HCT116 (cell line): ENCODE data around the gene AMPD3. TPM values are rescaled to one million over a fixed set of nuclear protein-coding genes. Genes with fewer than 3 reads are reported as not detected.

Experiments used
- ATAC-seq: fragments of 200-7000 bp; cut with Tn5 transposase; 2 replicates; pipeline ENCODE4 v1.9.1; 2020; ENCODE audit warnings: mild to moderate bottlenecking, moderate library complexity
- BruUV-seq: library from RNA; stranded (reverse); fragments of 400-500 nt; replicated peaks from 2 replicates; lab custom pipeline; 2021; lab: Mats Ljungman, UMichigan
- CTCF ChIA-PET: fragments of 300-600 bp; sonication (Branson Sonifier 250); formaldehyde crosslinking; loops from one replicate; lab custom pipeline; 2021; ENCODE audit warnings: antibody characterized with exemption; lab: Charles Lee
- POLR2A ChIA-PET: fragments of 300-600, 350-600 bp; sonication (Branson Sonifier 250); formaldehyde crosslinking; loops from one replicate; lab custom pipeline; 2021; ENCODE audit warnings: antibody characterized with exemption; lab: Charles Lee
- RAD21 ChIA-PET, 2 experiments: fragments of 300-600 bp; sonication (Branson Sonifier 250); formaldehyde crosslinking; loops; one replicate each; lab custom pipeline; 2023; ENCODE audit warnings: low total read pairs in 2 of 2; ENCODE audit not compliant: uncharacterized antibody in 2 of 2, unreplicated experiment in 2 of 2, low non-redundant PET in 1 of 2; lab: Charles Lee
- DNase-seq: peaks from one replicate; pipeline ENCODE4 v3.0.0-alpha.2; 2010; ENCODE audit warnings: low read depth, low spot score
- H2AFZ ChIP-seq: fragments of 200-600 bp; shearing (Covaris generic), sonication (generic); 2 replicates; pipeline ENCODE4 v1.6.1; 2017; ENCODE audit warnings: low read depth, mixed run types, mixed read lengths, antibody characterized with exemption, low read length; ENCODE audit not compliant: poor library complexity, severe bottlenecking
- H3K27ac ChIP-seq: 2 replicates; pipeline ENCODE4 v1.5.1; 2012; ENCODE audit warnings: low read depth, low read length
- H3K27me3 ChIP-seq: fragments of 200-600 bp; sonication (generic); 2 replicates; pipeline ENCODE4 v1.6.1; 2016; ENCODE audit warnings: mixed run types, low read length, mixed read lengths; ENCODE audit not compliant: insufficient read depth
- H3K36me3 ChIP-seq, 2 experiments: fragments of 200-500 bp in 1 of 2; fragments of 200-600 bp in 1 of 2; sonication (Bioruptor generic) in 1 of 2; sonication (generic) in 1 of 2; 2 replicates each; pipeline versions ENCODE4 v1.5.1 to v1.6.1; 2014 to 2016; ENCODE audit warnings: low read length in 2 of 2, inconsistent platforms in 1 of 2, mixed read lengths in 1 of 2, mixed run types in 1 of 2; ENCODE audit not compliant: insufficient read depth in 2 of 2, control insufficient read depth in 1 of 2
- H3K4me1 ChIP-seq, 2 experiments: fragments of 200-600 bp in 1 of 2; sonication (generic) in 1 of 2; 2 replicates each; pipeline versions ENCODE4 v1.5.1 to v1.6.1; 2012 to 2017; ENCODE audit warnings: low read length in 2 of 2, inconsistent platforms in 1 of 2, mild to moderate bottlenecking in 1 of 2, mixed read lengths in 1 of 2, mixed run types in 1 of 2, moderate library complexity in 1 of 2; ENCODE audit not compliant: insufficient read depth in 2 of 2, control insufficient read depth in 1 of 2
- H3K4me2 ChIP-seq: fragments of 200-600 bp; sonication (generic); 2 replicates; pipeline ENCODE4 v1.6.1; 2017; ENCODE audit warnings: mixed run types, low read length, mixed read lengths
- H3K4me3 ChIP-seq, 2 experiments: fragments of 200-600 bp in 1 of 2; sonication (generic) in 1 of 2; replicated peaks in 1 of 2; 2 replicates each; pipeline ENCODE4 v1.5.1; 2011 to 2016; ENCODE audit warnings: low read length in 2 of 2, control low read depth in 1 of 2, low read depth in 1 of 2, mild to moderate bottlenecking in 1 of 2, mixed read lengths in 1 of 2, mixed run types in 1 of 2
- H3K79me2 ChIP-seq: fragments of 200-600 bp; sonication (generic); 2 replicates; pipeline ENCODE4 v1.6.1; 2017; ENCODE audit warnings: mild to moderate bottlenecking, mixed run types, low read length, moderate library complexity, mixed read lengths; ENCODE audit not compliant: insufficient read depth
- H3K9ac ChIP-seq: fragments of 200-600 bp; sonication (generic); 2 replicates; pipeline ENCODE4 v1.6.1; 2016; ENCODE audit warnings: low read length, mixed read lengths
- H3K9me2 ChIP-seq: fragments of 200-600 bp; sonication (generic), shearing (Covaris generic); 2 replicates; pipeline ENCODE4 v1.6.1; 2017; ENCODE audit warnings: mixed run types, mild to moderate bottlenecking, moderate library complexity; ENCODE audit not compliant: insufficient read depth
- H3K9me3 ChIP-seq, 2 experiments: fragments of 200-500 bp in 1 of 2; fragments of 200-600 bp in 1 of 2; sonication (Bioruptor generic) in 1 of 2; sonication (generic) in 1 of 2; 2 replicates each; pipeline ENCODE4 v1.6.1; 2014 to 2017; ENCODE audit warnings: low read length in 2 of 2, mixed read lengths in 2 of 2, inconsistent platforms in 1 of 2, low read depth in 1 of 2, mild to moderate bottlenecking in 1 of 2, mixed run types in 1 of 2, moderate library complexity in 1 of 2; ENCODE audit not compliant: control insufficient read depth in 1 of 2, insufficient read depth in 1 of 2
- H4K20me1 ChIP-seq: fragments of 200-600 bp; sonication (generic), shearing (Covaris generic); 2 replicates; pipeline ENCODE4 v1.6.1; 2017; ENCODE audit warnings: mixed run types, mild to moderate bottlenecking, moderate library complexity; ENCODE audit not compliant: insufficient read depth
- ATF3 ChIP-seq: IDR thresholded peaks from 2 replicates; pipeline ENCODE4 v1.6.1; 2012
- CBX3 ChIP-seq: IDR thresholded peaks from 2 replicates; pipeline ENCODE4 v1.6.1; 2012; ENCODE audit warnings: low read depth
- CEBPB ChIP-seq: IDR thresholded peaks from 2 replicates; pipeline ENCODE4 v1.6.1; 2012; ENCODE audit warnings: low read depth
- ELF1 ChIP-seq: IDR thresholded peaks from 2 replicates; pipeline ENCODE4 v1.6.1; 2012; ENCODE audit warnings: low read depth, borderline replicate concordance
- EZH2 ChIP-seq: fragments of 200-600 bp; sonication (generic); IDR thresholded peaks from 2 replicates; pipeline ENCODE4 v1.6.1; 2017; ENCODE audit warnings: antibody characterized with exemption, mixed run types
- EZH2phosphoT487 ChIP-seq: fragments of 200-600 bp; IDR thresholded peaks from 2 replicates; pipeline ENCODE4 v1.6.1; 2018; ENCODE audit warnings: antibody characterized with exemption, borderline replicate concordance
- FOSL1 ChIP-seq: IDR thresholded peaks from 2 replicates; pipeline ENCODE4 v1.6.1; 2012; ENCODE audit warnings: low read depth
- JUND ChIP-seq: IDR thresholded peaks from 2 replicates; pipeline ENCODE4 v1.6.1; 2012
- MAX ChIP-seq: IDR thresholded peaks from 2 replicates; pipeline ENCODE4 v1.6.1; 2012
- POLR2A ChIP-seq: IDR thresholded peaks from 2 replicates; pipeline ENCODE4 v1.7.0; 2011; ENCODE audit warnings: borderline replicate concordance; ENCODE audit not compliant: insufficient read depth, insufficient read length; ENCODE audit errors: extremely low read depth
- POLR2AphosphoS5 ChIP-seq: IDR thresholded peaks from 2 replicates; pipeline ENCODE4 v1.6.1; 2011; ENCODE audit warnings: mild to moderate bottlenecking, low read depth, low read length, moderate library complexity
- RAD21 ChIP-seq: IDR thresholded peaks from 2 replicates; pipeline ENCODE4 v1.6.1; 2012; ENCODE audit warnings: low read depth, mild to moderate bottlenecking
- REST ChIP-seq: IDR thresholded peaks from 2 replicates; pipeline ENCODE4 v1.6.1; 2012; ENCODE audit warnings: low read depth
- SIN3A ChIP-seq: IDR thresholded peaks from 2 replicates; pipeline ENCODE4 v1.6.1; 2012; ENCODE audit warnings: low read depth
- SP1 ChIP-seq: IDR thresholded peaks from 2 replicates; pipeline ENCODE4 v1.6.1; 2012; ENCODE audit warnings: low read depth
- ZBTB33 ChIP-seq: IDR thresholded peaks from 2 replicates; pipeline ENCODE4 v1.6.1; 2011; ENCODE audit warnings: mild to moderate bottlenecking, low read length, moderate library complexity; ENCODE audit not compliant: insufficient replicate concordance; ENCODE audit errors: extremely low read depth
- ZFX ChIP-seq: fragments of 450-650 bp; IDR thresholded peaks from 2 replicates; pipeline ENCODE4 v1.6.1; 2017
- ZNF274 ChIP-seq: fragments of 200-500 bp; sonication (Bioruptor generic); IDR thresholded peaks from 2 replicates; pipeline ENCODE4 v1.6.1; 2014; ENCODE audit warnings: mild to moderate bottlenecking, low read depth, low read length, inconsistent platforms
- intact Hi-C: fragments of 100-400 bp; cut with micrococcal nuclease; formaldehyde crosslinking; loops from 2 replicates; pipeline ENCODE4 v1.10.0; 2022
- total RNA-seq: library from RNA; stranded (reverse); gene quantifications from one replicate; pipeline ENCODE4 v1.2.1, GENCODE V29; 2021; ENCODE audit not compliant: unreplicated experiment
- TF ChIP-seq, protein P1 (sequence below), 3 experiments: fragments of 200-600 bp in 1 of 3; sonication (generic) in 1 of 3; IDR thresholded peaks in 2 of 3; conservative IDR thresholded peaks in 1 of 3; 2 replicates each; pipeline ENCODE4 v1.5.1; 2012 to 2017; ENCODE audit warnings: low read depth in 2 of 3, low read length in 2 of 3, antibody characterized with exemption in 1 of 3, borderline replicate concordance in 1 of 3, control low read depth in 1 of 3, mild to moderate bottlenecking in 1 of 3, mixed read lengths in 1 of 3, mixed run types in 1 of 3, moderate library complexity in 1 of 3; ENCODE audit not compliant: insufficient read depth in 1 of 3

The AMPD3 gene
- total RNA-seq, 1 experiment from 2014 or later, result 25.9 TPM

- ChIA-PET RAD21 (interaction anchor here (0.6 to 1.5 kb wide), 6 partner anchors 83 to 194 kb away, joined by 3 to 5 read pairs (median 3); partner anchors contain the start of gene AMPD3 (in 1 of the 2)), POLR2A (interaction anchor here (1.0 to 1.9 kb wide), 11 partner anchors 10 to 135 kb away, joined by 3 to 15 read pairs (median 5); partner anchors contain the start of gene AMPD3), CTCF (interaction anchor here (0.7 to 2.5 kb wide), 20 partner anchors 8 to 194 kb away, joined by 3 to 25 read pairs (median 4); no protein-coding TSS in a partner anchor)
- peak within 1 kb of the TSS; percentile 94 for H3K27ac ChIP-seq
- H3K4me3 ChIP-seq, result peak within 1 kb of the TSS; percentile 76 to 83
- DNase-seq (peak; percentile 84), ATAC-seq (peak; percentile 89)
- H3K4me1 ChIP-seq, result peaks cover 40 to 54% of the 10 kb centered on the region in 2 experiments
- intact Hi-C loops, result loop anchor here (5.0 kb wide), 1 partner anchor 111 kb away; no protein-coding TSS in a partner anchor
- H3K9me2 ChIP-seq, result no peaks in the 10 kb centered on the region
- no peaks in the 10 kb centered on the region for H3K36me3 ChIP-seq
- peak within 1 kb of the TSS; percentile 84 for H3K9ac ChIP-seq
- no TSS peak for BruUV-seq
- H2AFZ ChIP-seq, result no peak within 1 kb of the TSS
- peak within 1 kb of the TSS; percentile 90 for H3K4me2 ChIP-seq
- H3K27me3 ChIP-seq, result no peaks in the 10 kb centered on the region
- H3K9me3 ChIP-seq, result no peaks in the 10 kb centered on the region
- H4K20me1 ChIP-seq, result no peaks in the 10 kb centered on the region
- peaks cover 49% of the 10 kb centered on the region for H3K79me2 ChIP-seq
- TF ChIP-seq POLR2AphosphoS5 (peak; percentile 95), EZH2 (no peak), SP1 (peak; percentile 84), EZH2phosphoT487 (no peak), ATF3 (no peak; the same call in 1 of the 2 replicates), JUND (no peak), POLR2A (peak; percentile 91), ZNF274 (no peak), CEBPB (no peak), ELF1 (no peak), FOSL1 (no peak), CBX3 (peak; percentile 98), REST (no peak), MAX (no peak; the same call in none of the 2 replicates), ZBTB33 (peak; percentile 21), SIN3A (peak; percentile 78; the same call in 1 of the 2 replicates), ZFX (peak; percentile 93), RAD21 (peak; percentile 53)
- TF ChIP-seq, protein P1, sequence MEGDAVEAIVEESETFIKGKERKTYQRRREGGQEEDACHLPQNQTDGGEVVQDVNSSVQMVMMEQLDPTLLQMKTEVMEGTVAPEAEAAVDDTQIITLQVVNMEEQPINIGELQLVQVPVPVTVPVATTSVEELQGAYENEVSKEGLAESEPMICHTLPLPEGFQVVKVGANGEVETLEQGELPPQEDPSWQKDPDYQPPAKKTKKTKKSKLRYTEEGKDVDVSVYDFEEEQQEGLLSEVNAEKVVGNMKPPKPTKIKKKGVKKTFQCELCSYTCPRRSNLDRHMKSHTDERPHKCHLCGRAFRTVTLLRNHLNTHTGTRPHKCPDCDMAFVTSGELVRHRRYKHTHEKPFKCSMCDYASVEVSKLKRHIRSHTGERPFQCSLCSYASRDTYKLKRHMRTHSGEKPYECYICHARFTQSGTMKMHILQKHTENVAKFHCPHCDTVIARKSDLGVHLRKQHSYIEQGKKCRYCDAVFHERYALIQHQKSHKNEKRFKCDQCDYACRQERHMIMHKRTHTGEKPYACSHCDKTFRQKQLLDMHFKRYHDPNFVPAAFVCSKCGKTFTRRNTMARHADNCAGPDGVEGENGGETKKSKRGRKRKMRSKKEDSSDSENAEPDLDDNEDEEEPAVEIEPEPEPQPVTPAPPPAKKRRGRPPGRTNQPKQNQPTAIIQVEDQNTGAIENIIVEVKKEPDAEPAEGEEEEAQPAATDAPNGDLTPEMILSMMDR (IDR thresholded peaks at IDR 0.05 in 2 of 3, conservative IDR thresholded peaks at IDR 0.05 in 1 of 3; ENCODE audit: borderline replicate concordance in 1 of 3, insufficient read depth in 1 of 3, low read depth in 2 of 3, low read length in 2 of 3), result peak; percentile 57 to 83 (median 67); a peak in 5 of 6 replicates
Observed at GRCh38 chr11:10540915-10541560, 86.0 kb downstream of the AMPD3 start, which contains the start of gene RNF141. RNF141 (minus strand) TSS chr11:10541187; CDS start chr11:10534158, 7,029 bp downstream.
